HEK293 (cell line): Measurements from ENCODE around the gene USP50.

Source experiments
- CTCF ChIA-PET: fragments of 350-600 bp; formaldehyde crosslinking; extraction: SDS; loops from one replicate; lab custom pipeline; 2021; ENCODE audit warnings: antibody characterized with exemption; lab: Yijun Ruan, JAX
- POLR2A ChIA-PET: fragments of 300-600 bp; formaldehyde crosslinking; extraction: SDS; loops from one replicate; lab custom pipeline; 2020; ENCODE audit warnings: antibody characterized with exemption, inconsistent platforms; lab: Yijun Ruan, JAX
- H3K27ac ChIP-seq: fragments of 200-500 bp; sonication (Bioruptor generic); 2 replicates; pipeline ENCODE4 v1.5.1; 2014; ENCODE audit warnings: low read depth, low read length, control low read depth, inconsistent platforms; ENCODE audit errors: extremely low read depth
- H3K36me3 ChIP-seq, 2 experiments: fragments of 200-500 bp in 1 of 2; sonication (Bioruptor generic) in 1 of 2; 1 replicate in 1 of 2; 2 replicates in 1 of 2; pipeline ENCODE4 v1.5.1; 2014 to 2017; ENCODE audit warnings: inconsistent platforms in 2 of 2, low read length in 2 of 2; ENCODE audit not compliant: control insufficient read depth in 2 of 2, insufficient read depth in 1 of 2
- H3K4me1 ChIP-seq: fragments of 200-500 bp; sonication (Bioruptor generic); 2 replicates; pipeline ENCODE4 v1.5.1; 2014; ENCODE audit warnings: mild to moderate bottlenecking, low read length, inconsistent platforms; ENCODE audit not compliant: control insufficient read depth, insufficient read depth
- H3K4me3 ChIP-seq: 2 replicates; pipeline ENCODE4 v1.5.1; 2011; ENCODE audit warnings: low read depth, mild to moderate bottlenecking, control low read depth, low read length, moderate library complexity
- H3K9me3 ChIP-seq: fragments of 200-500 bp; sonication (Bioruptor generic); 2 replicates; pipeline ENCODE4 v1.5.1; 2014; ENCODE audit warnings: low read depth, low read length, inconsistent platforms; ENCODE audit not compliant: control insufficient read depth, insufficient read depth
- BCL11A ChIP-seq: fragments of 450-650 bp; formaldehyde crosslinking; IDR thresholded peaks from 2 replicates; pipeline ENCODE4 v1.5.1; 2016; ENCODE audit warnings: low read depth, missing biosample characterization, missing genetic modification characterization
- EGR2 ChIP-seq: fragments of 450-650 bp; formaldehyde crosslinking; IDR thresholded peaks from 2 replicates; pipeline ENCODE4 v1.5.1; 2016; ENCODE audit warnings: low read depth, missing biosample characterization, missing genetic modification characterization
- GLIS2 ChIP-seq: fragments of 450-650 bp; formaldehyde crosslinking; IDR thresholded peaks from 2 replicates; pipeline ENCODE4 v1.5.1; 2016; ENCODE audit warnings: missing biosample characterization, missing genetic modification characterization
- HOXA7 ChIP-seq: sonication (generic); formaldehyde crosslinking; IDR thresholded peaks from 2 replicates; pipeline ENCODE4 v1.8.1; 2022; ENCODE audit warnings: missing genetic modification reagents, borderline replicate concordance
- MEIS1 ChIP-seq: sonication (generic); formaldehyde crosslinking; IDR thresholded peaks from 2 replicates; pipeline ENCODE4 v1.8.1; 2022; ENCODE audit warnings: missing genetic modification reagents, mild to moderate bottlenecking, borderline replicate concordance
- PRDM1 ChIP-seq: fragments of 450-650 bp; formaldehyde crosslinking; IDR thresholded peaks from 2 replicates; pipeline ENCODE4; 2016; ENCODE audit warnings: missing biosample characterization, missing genetic modification characterization
- SCRT1 ChIP-seq: fragments of 450-650 bp; formaldehyde crosslinking; IDR thresholded peaks from 2 replicates; pipeline ENCODE4 v1.5.1; 2016; ENCODE audit warnings: missing biosample characterization, missing genetic modification characterization, borderline replicate concordance
- SCRT2 ChIP-seq: fragments of 450-650 bp; formaldehyde crosslinking; IDR thresholded peaks from 2 replicates; pipeline ENCODE4 v1.5.1; 2016; ENCODE audit warnings: missing biosample characterization, missing genetic modification characterization
- ZBTB20 ChIP-seq: fragments of 450-650 bp; formaldehyde crosslinking; IDR thresholded peaks from 2 replicates; pipeline ENCODE4 v1.5.1; 2016; ENCODE audit warnings: missing biosample characterization, missing genetic modification characterization
- ZFHX2 ChIP-seq: fragments of 450-650 bp; formaldehyde crosslinking; conservative IDR thresholded peaks from 2 replicates; pipeline ENCODE4 v1.5.1; 2016; ENCODE audit warnings: missing biosample characterization, missing genetic modification characterization
- ZNF114 ChIP-seq: fragments of 450-650 bp; formaldehyde crosslinking; IDR thresholded peaks from 2 replicates; pipeline ENCODE4 v1.5.0; 2017; ENCODE audit warnings: missing biosample characterization, missing genetic modification characterization
- ZNF140 ChIP-seq: fragments of 450-650 bp; formaldehyde crosslinking; IDR thresholded peaks from 2 replicates; pipeline ENCODE4 v1.5.1; 2016; ENCODE audit warnings: missing biosample characterization, missing genetic modification characterization
- ZNF174 ChIP-seq: fragments of 450-650 bp; formaldehyde crosslinking; IDR thresholded peaks from 2 replicates; pipeline ENCODE4 v1.5.0; 2017; ENCODE audit warnings: missing biosample characterization, mild to moderate bottlenecking, missing genetic modification characterization
- ZNF202 ChIP-seq: fragments of 450-650 bp; formaldehyde crosslinking; IDR thresholded peaks from 2 replicates; pipeline ENCODE4 v1.5.1; 2016; ENCODE audit warnings: missing biosample characterization, missing genetic modification characterization, borderline replicate concordance
- ZNF274 ChIP-seq, 2 experiments: fragments of 200-500 bp in 1 of 2; fragments of 450-650 bp in 1 of 2; sonication (Bioruptor generic) in 1 of 2; formaldehyde crosslinking in 1 of 2; IDR thresholded peaks; 2 replicates each; pipeline versions ENCODE4 v1.5.1 to v1.6.1; 2014 to 2016; ENCODE audit warnings: borderline replicate concordance in 1 of 2, inconsistent platforms in 1 of 2, low read length in 1 of 2, missing biosample characterization in 1 of 2, missing genetic modification characterization in 1 of 2
- ZNF473 ChIP-seq: fragments of 450-650 bp; formaldehyde crosslinking; IDR thresholded peaks from 2 replicates; pipeline ENCODE4 v1.5.1; 2017; ENCODE audit warnings: missing biosample characterization, missing genetic modification characterization
- ZNF530 ChIP-seq: fragments of 450-650 bp; formaldehyde crosslinking; IDR thresholded peaks from 2 replicates; pipeline ENCODE4 v1.5.1; 2016; ENCODE audit warnings: low read depth, missing biosample characterization, missing genetic modification characterization
- ZNF776 ChIP-seq: fragments of 450-650 bp; formaldehyde crosslinking; IDR thresholded peaks from 2 replicates; pipeline ENCODE4 v1.5.0; 2017; ENCODE audit warnings: missing biosample characterization, missing genetic modification characterization, borderline replicate concordance
- TF ChIP-seq, protein P1 (sequence below): fragments of 450-650 bp; formaldehyde crosslinking; IDR thresholded peaks from 2 replicates; pipeline ENCODE4 v1.5.1; 2016; ENCODE audit warnings: missing biosample characterization, missing genetic modification characterization
- TF ChIP-seq, protein P2 (sequence below): fragments of 450-650 bp; formaldehyde crosslinking; IDR thresholded peaks from 2 replicates; pipeline ENCODE4 v1.5.1; 2016; ENCODE audit warnings: missing biosample characterization, missing genetic modification characterization
- TF ChIP-seq, protein P3 (sequence below): fragments of 450-650 bp; formaldehyde crosslinking; IDR thresholded peaks from 2 replicates; pipeline ENCODE4 v1.5.1; 2016; ENCODE audit warnings: missing biosample characterization, missing genetic modification characterization, borderline replicate concordance
- TF ChIP-seq, protein P4 (sequence below): fragments of 450-650 bp; formaldehyde crosslinking; IDR thresholded peaks from 2 replicates; pipeline ENCODE4 v1.5.1; 2017; ENCODE audit warnings: missing biosample characterization, missing genetic modification characterization

Gene USP50

DNA sequence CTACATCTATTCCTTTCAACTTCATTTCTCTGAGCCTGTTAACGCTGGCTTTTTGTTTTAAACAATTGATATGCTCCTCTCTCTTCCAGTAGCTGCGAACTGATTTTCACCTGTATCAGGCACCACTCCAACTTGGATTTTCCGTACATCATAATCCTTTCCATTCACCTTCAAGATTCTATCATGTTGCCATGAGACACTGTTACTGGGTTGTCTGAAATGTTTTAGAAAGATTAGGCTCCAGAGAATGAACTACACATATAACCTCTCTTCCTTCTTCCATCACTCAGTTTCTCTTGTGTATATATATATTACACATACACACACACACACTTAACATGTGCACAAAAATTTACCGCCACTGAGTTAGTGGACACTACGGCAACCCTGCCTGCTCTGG lies at the start of gene USP50:
USP50 (minus strand) TSS at position 101 of the 400 bp plus-strand sequence. CDS start 141 bp downstream, outside the sequence.
- no peaks in the 10 kb centered on the region for H3K36me3 ChIP-seq
- no peaks in the 10 kb centered on the region for H3K9me3 ChIP-seq
- CTCF ChIA-PET, result interaction anchor here (1.0 kb wide), 1 partner anchor 17 kb away, joined by 3 read pairs; no protein-coding TSS in a partner anchor
- H3K4me3 ChIP-seq, result no peak within 1 kb of the TSS
- no peak within 1 kb of the TSS for H3K27ac ChIP-seq
- no peaks in the 10 kb centered on the region for H3K4me1 ChIP-seq
- TF ChIP-seq ZNF202 (tag by site-specific recombination), result no peak
- TF ChIP-seq, protein P1, sequence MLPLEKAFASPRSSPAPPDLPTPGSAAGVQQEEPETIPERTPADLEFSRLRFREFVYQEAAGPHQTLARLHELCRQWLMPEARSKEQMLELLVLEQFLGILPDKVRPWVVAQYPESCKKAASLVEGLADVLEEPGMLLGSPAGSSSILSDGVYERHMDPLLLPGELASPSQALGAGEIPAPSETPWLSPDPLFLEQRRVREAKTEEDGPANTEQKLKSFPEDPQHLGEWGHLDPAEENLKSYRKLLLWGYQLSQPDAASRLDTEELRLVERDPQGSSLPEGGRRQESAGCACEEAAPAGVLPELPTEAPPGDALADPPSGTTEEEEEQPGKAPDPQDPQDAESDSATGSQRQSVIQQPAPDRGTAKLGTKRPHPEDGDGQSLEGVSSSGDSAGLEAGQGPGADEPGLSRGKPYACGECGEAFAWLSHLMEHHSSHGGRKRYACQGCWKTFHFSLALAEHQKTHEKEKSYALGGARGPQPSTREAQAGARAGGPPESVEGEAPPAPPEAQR, result no peak
- no peak for TF ChIP-seq ZNF473 (tag by site-specific recombination)
- no peak for TF ChIP-seq ZNF114
- no peak for TF ChIP-seq EGR2 (tag by site-specific recombination)
- TF ChIP-seq ZFHX2 (tag by site-specific recombination), result no peak
- no peak for TF ChIP-seq ZNF530
- TF ChIP-seq GLIS2, result no peak
- POLR2A ChIA-PET, result no interaction called here

DNA sequence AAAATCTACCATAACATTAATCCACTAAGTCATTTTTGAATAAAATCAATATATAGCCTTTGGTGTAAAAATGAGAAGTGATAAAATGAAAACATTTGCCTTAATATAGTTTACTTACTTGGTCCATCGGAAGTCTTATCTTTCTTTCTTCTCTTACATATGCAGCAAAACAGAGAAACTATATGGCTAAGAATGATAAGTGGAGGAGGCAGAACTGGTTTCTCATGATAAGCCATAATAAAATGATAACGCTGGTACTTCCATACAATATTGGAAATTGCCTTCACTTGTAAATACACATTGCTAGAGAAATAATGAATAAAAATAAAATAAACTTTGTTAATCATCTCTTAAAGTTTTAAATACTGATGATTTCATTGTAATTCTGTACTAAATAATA lies 47.8 kb upstream of the USP50 start:
- POLR2A ChIA-PET, result no interaction called here
- H3K4me3 ChIP-seq, result no peak overlapping the region
- no peaks in the 10 kb centered on the region for H3K9me3 ChIP-seq
- H3K27ac ChIP-seq, result no peak overlapping the region
- H3K36me3 ChIP-seq, result peaks cover 22 to 52% of the 10 kb centered on the region in 2 experiments
- CTCF ChIA-PET, result no interaction called here
- H3K4me1 ChIP-seq, result no peaks in the 10 kb centered on the region
- TF ChIP-seq, protein P2, sequence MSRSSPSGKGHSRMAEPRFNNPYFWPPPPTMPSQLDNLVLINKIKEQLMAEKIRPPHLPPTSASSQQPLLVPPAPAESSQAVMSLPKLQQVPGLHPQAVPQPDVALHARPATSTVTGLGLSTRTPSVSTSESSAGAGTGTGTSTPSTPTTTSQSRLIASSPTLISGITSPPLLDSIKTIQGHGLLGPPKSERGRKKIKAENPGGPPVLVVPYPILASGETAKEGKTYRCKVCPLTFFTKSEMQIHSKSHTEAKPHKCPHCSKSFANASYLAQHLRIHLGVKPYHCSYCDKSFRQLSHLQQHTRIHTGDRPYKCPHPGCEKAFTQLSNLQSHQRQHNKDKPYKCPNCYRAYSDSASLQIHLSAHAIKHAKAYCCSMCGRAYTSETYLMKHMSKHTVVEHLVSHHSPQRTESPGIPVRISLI (tag by site-specific recombination), result no peak
- no peak for TF ChIP-seq ZNF202 (tag by site-specific recombination)
- TF ChIP-seq, protein P3, sequence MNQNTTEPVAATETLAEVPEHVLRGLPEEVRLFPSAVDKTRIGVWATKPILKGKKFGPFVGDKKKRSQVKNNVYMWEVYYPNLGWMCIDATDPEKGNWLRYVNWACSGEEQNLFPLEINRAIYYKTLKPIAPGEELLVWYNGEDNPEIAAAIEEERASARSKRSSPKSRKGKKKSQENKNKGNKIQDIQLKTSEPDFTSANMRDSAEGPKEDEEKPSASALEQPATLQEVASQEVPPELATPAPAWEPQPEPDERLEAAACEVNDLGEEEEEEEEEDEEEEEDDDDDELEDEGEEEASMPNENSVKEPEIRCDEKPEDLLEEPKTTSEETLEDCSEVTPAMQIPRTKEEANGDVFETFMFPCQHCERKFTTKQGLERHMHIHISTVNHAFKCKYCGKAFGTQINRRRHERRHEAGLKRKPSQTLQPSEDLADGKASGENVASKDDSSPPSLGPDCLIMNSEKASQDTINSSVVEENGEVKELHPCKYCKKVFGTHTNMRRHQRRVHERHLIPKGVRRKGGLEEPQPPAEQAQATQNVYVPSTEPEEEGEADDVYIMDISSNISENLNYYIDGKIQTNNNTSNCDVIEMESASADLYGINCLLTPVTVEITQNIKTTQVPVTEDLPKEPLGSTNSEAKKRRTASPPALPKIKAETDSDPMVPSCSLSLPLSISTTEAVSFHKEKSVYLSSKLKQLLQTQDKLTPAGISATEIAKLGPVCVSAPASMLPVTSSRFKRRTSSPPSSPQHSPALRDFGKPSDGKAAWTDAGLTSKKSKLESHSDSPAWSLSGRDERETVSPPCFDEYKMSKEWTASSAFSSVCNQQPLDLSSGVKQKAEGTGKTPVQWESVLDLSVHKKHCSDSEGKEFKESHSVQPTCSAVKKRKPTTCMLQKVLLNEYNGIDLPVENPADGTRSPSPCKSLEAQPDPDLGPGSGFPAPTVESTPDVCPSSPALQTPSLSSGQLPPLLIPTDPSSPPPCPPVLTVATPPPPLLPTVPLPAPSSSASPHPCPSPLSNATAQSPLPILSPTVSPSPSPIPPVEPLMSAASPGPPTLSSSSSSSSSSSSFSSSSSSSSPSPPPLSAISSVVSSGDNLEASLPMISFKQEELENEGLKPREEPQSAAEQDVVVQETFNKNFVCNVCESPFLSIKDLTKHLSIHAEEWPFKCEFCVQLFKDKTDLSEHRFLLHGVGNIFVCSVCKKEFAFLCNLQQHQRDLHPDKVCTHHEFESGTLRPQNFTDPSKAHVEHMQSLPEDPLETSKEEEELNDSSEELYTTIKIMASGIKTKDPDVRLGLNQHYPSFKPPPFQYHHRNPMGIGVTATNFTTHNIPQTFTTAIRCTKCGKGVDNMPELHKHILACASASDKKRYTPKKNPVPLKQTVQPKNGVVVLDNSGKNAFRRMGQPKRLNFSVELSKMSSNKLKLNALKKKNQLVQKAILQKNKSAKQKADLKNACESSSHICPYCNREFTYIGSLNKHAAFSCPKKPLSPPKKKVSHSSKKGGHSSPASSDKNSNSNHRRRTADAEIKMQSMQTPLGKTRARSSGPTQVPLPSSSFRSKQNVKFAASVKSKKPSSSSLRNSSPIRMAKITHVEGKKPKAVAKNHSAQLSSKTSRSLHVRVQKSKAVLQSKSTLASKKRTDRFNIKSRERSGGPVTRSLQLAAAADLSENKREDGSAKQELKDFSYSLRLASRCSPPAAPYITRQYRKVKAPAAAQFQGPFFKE (tag by site-specific recombination), result no peak
- TF ChIP-seq SCRT2 (tag by site-specific recombination), result no peak
- TF ChIP-seq ZNF274 (IDR thresholded peaks at IDR 0.05; ENCODE audit: low read length), result no peak
- TF ChIP-seq ZNF274 (tag by site-specific recombination; IDR thresholded peaks at IDR 0.05; ENCODE audit: borderline replicate concordance), result no peak
- no peak for TF ChIP-seq BCL11A
- TF ChIP-seq, protein P1, result no peak
- TF ChIP-seq, protein P4, sequence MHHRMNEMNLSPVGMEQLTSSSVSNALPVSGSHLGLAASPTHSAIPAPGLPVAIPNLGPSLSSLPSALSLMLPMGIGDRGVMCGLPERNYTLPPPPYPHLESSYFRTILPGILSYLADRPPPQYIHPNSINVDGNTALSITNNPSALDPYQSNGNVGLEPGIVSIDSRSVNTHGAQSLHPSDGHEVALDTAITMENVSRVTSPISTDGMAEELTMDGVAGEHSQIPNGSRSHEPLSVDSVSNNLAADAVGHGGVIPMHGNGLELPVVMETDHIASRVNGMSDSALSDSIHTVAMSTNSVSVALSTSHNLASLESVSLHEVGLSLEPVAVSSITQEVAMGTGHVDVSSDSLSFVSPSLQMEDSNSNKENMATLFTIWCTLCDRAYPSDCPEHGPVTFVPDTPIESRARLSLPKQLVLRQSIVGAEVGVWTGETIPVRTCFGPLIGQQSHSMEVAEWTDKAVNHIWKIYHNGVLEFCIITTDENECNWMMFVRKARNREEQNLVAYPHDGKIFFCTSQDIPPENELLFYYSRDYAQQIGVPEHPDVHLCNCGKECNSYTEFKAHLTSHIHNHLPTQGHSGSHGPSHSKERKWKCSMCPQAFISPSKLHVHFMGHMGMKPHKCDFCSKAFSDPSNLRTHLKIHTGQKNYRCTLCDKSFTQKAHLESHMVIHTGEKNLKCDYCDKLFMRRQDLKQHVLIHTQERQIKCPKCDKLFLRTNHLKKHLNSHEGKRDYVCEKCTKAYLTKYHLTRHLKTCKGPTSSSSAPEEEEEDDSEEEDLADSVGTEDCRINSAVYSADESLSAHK, result no peak
- no peak for TF ChIP-seq ZNF174 (tag by site-specific recombination)
- TF ChIP-seq MEIS1, result no peak
- no peak for TF ChIP-seq ZNF140
- no peak for TF ChIP-seq PRDM1 (tag by site-specific recombination)
- no peak for TF ChIP-seq SCRT1
- TF ChIP-seq ZNF776 (tag by site-specific recombination), result no peak
- no peak for TF ChIP-seq HOXA7
- TF ChIP-seq ZBTB20 (tag by site-specific recombination), result no peak
